T-helper 2 cell treated with Interferon-gamma antibody and Interleukin-4, amounts not matched to agents 5 μg/mL and 100 μg/mL, for 36 hours (primary cell): ENCODE data around the gene PSME4.
A peak's percentile ranks its signal among the peaks of the same experiment; 100 is the strongest.
"Not testable (repeated sequence)": the region's sequence is repeated elsewhere in the genome, so short reads cannot be mapped to it uniquely, and the experiment has no call there.

Experiments used
- DNase-seq: peaks from one replicate; pipeline ENCODE4 v3.0.0; 2021; ENCODE audit warnings: low spot score
- H3K27ac Mint-ChIP-seq: one replicate; pipeline ENCODE4 v1.8.0; 2021; ENCODE audit warnings: mild to moderate bottlenecking, mixed read lengths
- H3K27me3 Mint-ChIP-seq: one replicate; pipeline ENCODE4 v1.8.0; 2021; ENCODE audit warnings: low read depth, mixed read lengths
- H3K36me3 Mint-ChIP-seq: one replicate; pipeline ENCODE4 v1.8.0; 2021; ENCODE audit warnings: low read depth, mixed read lengths
- H3K4me1 Mint-ChIP-seq: one replicate; pipeline ENCODE4 v1.8.0; 2021; ENCODE audit warnings: low read depth, mixed read lengths
- H3K4me3 Mint-ChIP-seq: one replicate; pipeline ENCODE4 v1.8.0; 2022; ENCODE audit warnings: mild to moderate bottlenecking, moderate library complexity, mixed read lengths
- H3K9me3 Mint-ChIP-seq: one replicate; pipeline ENCODE4 v1.8.0; 2021; ENCODE audit warnings: mixed read lengths

PSME4 gene

GRCh38 chr2:53989210-53989862 is 18.5 kb upstream of the PSME4 start:
- Mint-ChIP-seq H3K27ac (no peak overlapping the region), H3K36me3 (peaks cover 14% of the 10 kb centered on the region)
- no peak for DNase-seq

DNA sequence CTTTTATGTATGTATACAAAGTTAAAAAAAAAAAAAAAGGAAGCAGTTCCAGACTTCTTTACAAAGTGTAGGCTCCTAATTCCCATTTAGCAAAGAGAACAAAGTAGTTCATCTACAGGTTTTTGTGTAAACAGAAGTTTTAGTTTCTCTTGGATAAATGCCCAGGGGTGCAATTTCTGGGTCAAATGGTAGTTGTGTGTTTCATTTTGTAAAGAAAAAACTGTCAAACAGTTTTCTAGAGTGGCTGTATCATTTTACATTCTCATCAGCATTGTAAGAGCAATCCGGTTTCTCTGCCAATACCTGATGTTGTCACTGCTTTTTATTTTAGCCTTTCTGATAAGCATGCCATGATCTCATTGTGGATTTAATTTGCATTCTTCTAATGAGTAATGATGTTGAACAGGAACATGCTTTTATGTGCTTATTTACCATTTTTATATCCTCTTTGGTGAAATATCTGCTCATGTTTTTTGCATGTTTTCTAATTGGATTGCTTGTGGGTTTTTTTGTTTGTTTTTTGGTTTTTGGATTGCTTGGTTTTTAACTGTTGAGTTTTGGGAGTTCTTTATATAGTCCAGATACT is 16.6 kb upstream of the PSME4 start:
- Mint-ChIP-seq H3K27ac (peak overlapping the region; percentile 35), H3K9me3 (peaks cover 4% of the 10 kb centered on the region), H3K4me3 (no peak overlapping the region), H3K4me1 (peaks cover 13% of the 10 kb centered on the region), H3K27me3 (no peaks in the 10 kb centered on the region), H3K36me3 (peaks cover 7% of the 10 kb centered on the region)
- DNase-seq = no peak

More at GRCh38 chr2:53989210-53989862, 18.5 kb upstream of the PSME4 start:
- no peak overlapping the region for H3K4me3 Mint-ChIP-seq
- H3K27me3 Mint-ChIP-seq = no peaks in the 10 kb centered on the region
- peaks cover 12% of the 10 kb centered on the region for H3K9me3 Mint-ChIP-seq
- H3K4me1 Mint-ChIP-seq = peaks cover 21% of the 10 kb centered on the region

DNA sequence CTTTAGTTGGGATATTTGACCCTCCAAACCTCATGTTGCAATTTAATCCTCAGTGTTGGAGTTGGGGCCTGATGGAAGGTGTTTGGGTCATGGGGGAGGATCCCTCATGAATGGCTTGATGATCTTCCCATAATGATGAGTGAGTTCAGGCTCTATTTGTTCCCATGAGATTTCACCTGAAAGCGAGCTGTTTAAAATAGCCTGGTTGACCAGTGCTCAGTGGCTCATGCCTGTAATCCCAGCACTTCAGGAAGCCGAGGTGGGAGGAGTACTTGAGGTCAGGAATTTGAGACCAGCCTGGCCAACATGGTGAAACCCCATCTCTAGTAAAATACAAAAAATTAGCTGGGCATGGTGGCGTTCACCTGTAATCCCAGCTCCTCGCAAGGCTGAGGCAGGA is 14.9 kb upstream of the PSME4 start:
- Mint-ChIP-seq H3K9me3 (peaks cover 6% of the 10 kb centered on the region), H3K36me3 (peaks cover 17% of the 10 kb centered on the region), H3K27ac (no peak overlapping the region), H3K27me3 (no peaks in the 10 kb centered on the region), H3K4me3 (no peak overlapping the region), H3K4me1 (peaks cover 10% of the 10 kb centered on the region)
- no peak for DNase-seq

DNA sequence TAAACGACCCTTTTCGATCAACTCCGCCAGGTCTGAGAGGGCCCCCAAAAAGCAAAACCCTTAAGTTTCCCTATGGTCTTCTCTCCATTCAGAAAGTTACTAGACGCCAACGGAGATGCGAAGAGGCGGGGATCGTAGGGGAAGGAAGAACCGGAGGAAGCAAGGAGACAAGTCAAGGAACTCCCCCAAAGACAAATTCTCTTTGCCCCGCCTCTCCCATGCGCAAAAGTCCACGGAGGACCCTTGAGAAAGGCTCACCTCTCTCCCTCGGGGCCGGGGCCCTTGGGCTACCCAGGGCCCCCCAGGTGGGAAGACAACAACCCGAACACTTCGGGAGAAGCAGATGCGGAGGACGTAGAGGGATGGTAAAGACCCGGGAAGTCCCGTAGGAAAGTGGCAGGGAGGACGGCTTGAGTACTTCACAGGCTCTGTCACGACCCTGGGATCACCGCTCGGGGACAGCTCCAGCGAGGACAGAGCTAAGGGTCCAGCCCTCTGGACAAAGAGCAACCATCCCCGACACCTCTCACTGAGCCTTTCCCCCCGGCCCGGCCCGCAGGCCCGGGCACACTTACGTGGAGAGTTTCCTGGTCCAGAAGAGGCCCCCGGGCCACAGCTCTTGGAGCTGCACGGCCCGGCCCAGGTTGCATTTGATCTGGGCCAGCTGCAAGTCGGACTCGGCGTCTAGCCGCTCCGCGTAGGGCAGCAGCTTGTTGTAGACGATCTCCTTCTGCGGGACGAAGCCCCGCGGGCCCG is 647 bp downstream of the PSME4 start:
- Mint-ChIP-seq H3K27me3 (no peaks in the 10 kb centered on the region), H3K36me3 (peaks cover 23% of the 10 kb centered on the region), H3K27ac (peak overlapping the region; percentile 83), H3K9me3 (no peaks in the 10 kb centered on the region), H3K4me3 (peak overlapping the region; percentile 87), H3K4me1 (peaks cover 38% of the 10 kb centered on the region)
- DNase-seq = peak; percentile 11

DNA sequence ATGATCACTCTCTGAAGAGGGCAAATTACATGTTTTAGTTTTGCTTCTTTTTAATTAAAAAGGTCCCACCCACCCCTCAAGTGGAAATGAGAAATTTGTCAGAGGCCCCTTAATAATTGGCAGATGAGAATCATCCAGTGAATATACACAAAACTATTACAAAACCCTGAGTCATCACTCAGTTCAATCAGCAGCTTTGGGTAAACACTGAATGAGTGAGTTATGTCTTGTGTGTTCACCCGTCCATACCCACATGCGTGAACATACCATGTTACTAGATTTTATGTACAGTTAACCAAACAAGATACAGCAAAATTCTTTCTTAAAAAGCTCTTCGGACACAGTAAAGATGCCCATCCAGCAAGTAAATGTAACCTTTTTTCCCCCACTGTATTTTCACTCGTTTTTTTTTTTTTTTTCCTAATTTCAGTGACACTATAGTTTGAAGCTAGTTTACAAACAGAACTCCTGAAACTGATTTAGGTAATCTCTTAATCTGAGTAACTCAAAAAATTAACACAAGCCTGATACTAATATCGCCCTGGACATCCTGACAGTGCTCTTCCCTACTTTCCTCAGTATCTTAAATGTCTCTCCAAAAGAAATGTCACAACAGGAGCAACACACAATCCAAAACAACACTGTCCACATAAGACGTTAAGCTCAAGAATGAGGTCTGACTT is 1.4 kb downstream of the PSME4 start:
- peak; percentile 17 for DNase-seq

DNA sequence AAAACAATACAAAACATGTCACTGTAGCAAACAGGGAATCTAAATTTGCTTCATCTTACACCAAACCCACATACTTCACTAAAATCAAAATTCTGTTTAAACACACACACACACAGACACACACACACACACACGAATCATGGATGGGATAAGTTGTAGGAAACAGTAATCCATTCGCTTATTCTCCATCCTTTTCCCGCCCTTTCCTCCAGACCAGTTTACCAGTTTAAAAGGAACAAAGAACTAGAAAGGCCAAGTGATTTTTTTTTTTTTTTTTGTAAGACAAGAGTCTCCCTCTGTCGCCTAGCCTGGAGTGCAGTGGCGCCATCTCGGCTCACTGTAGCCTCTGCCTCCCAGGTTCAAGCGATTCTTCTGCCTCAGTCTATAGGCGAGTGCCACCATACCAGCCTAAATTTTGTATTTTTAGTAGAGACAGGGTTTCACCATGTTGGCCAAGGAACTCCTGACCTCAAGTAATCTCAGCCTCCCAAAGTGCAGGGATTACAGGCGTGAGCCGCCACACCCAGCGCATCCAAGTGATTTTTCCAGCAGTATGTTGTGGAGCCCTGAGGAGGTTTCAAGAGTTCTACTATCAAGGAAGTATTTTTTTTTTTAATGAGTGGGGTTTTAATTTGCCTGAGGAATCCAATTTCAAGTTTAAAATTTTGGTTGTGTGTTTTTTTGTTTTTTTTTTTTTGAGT is 5.7 kb downstream of the PSME4 start:
- Mint-ChIP-seq H3K4me1 (peaks cover 41% of the 10 kb centered on the region), H3K36me3 (peaks cover 8% of the 10 kb centered on the region), H3K4me3 (peak overlapping the region; percentile 8), H3K9me3 (no peaks in the 10 kb centered on the region), H3K27me3 (no peaks in the 10 kb centered on the region), H3K27ac (no peak overlapping the region)
- no peak for DNase-seq

More for the DNA sequence above, 1.4 kb downstream of the PSME4 start:
- peaks cover 44% of the 10 kb centered on the region for H3K4me1 Mint-ChIP-seq
- H3K36me3 Mint-ChIP-seq = peaks cover 20% of the 10 kb centered on the region
- H3K9me3 Mint-ChIP-seq = no peaks in the 10 kb centered on the region
- H3K4me3 Mint-ChIP-seq = peak overlapping the region; percentile 87
- no peaks in the 10 kb centered on the region for H3K27me3 Mint-ChIP-seq
- H3K27ac Mint-ChIP-seq = peak overlapping the region; percentile 83

DNA sequence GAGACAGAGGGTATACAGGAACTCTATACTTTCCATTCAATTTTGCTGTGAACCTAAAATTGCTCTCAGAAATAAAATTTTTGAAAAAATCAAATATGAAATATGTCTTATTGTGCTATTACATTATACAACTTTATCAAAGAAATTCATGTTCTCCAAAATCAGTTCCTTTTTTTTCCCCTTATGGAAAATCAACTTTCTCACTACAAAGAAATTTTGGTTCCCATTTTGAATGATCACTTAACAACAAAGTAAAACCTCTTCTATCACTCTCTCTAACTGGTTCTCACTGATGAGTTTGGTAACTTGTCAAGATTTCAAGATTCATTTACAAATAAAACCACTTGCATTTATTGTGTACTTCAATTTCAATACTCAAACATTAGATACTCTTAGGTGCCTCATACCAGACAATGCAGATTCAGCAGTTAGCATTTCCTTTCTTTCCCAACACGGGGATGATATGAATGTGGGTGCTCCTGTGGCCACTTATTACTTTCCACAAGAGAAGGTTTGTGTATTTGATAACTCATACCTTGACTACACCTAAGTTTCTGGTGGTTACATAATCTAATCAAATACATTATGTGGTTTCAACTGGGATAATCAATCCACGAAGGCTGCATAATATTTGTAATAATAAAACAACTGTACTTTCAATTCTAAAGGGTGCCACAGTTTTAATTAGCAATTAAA is 6.4 kb downstream of the PSME4 start:
- H3K4me3 Mint-ChIP-seq = no peak overlapping the region
- H3K9me3 Mint-ChIP-seq = no peaks in the 10 kb centered on the region
- peaks cover 10% of the 10 kb centered on the region for H3K36me3 Mint-ChIP-seq
- H3K27me3 Mint-ChIP-seq = no peaks in the 10 kb centered on the region
- peaks cover 36% of the 10 kb centered on the region for H3K4me1 Mint-ChIP-seq
- no peak overlapping the region for H3K27ac Mint-ChIP-seq
- DNase-seq = no peak

DNA sequence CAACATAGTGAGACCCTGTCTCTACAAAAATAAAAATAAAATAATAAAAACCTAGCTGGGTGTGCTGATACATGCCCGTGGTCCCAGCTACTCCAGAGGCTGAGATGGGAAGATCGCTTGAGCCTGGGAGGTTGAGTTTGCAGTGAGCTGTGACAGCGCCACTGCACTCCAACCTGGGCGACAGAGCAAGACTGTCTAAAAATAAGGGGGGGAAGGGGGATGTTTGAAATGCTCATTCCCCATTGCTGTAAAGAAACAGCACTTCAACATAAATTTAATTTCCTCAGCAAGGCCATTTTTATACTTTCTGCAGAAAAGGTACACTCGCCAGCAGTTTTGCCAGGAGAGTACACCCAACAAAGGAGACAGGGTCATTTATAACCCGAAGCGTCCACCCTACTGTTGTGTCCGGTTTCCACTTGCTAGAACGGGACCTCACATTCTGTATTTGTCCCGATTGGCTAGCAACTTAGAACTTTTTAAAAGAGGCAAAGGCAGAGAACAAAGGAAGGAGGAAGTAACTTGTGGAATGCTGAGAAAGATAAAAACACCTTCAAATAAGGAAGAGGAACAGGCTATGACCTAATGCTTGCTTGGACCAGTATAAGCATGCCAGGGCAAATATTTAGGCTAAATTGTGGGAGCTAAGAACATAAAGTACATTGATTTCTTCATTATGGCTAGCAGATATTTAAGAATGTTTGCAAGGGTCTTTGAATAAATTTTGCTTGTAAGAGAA is 9.1 kb downstream of the PSME4 start:
- not testable (repeated sequence) for H3K27me3 Mint-ChIP-seq, H3K9me3 Mint-ChIP-seq, H3K36me3 Mint-ChIP-seq, H3K4me3 Mint-ChIP-seq, DNase-seq, H3K27ac Mint-ChIP-seq
- peaks cover 25% of the 10 kb centered on the region for H3K4me1 Mint-ChIP-seq

GRCh38 chr2:53960476-53960875 is 10.3 kb downstream of the PSME4 start:
- no peak for DNase-seq
- Mint-ChIP-seq H3K27ac (no peak overlapping the region), H3K4me1 (peaks cover 25% of the 10 kb centered on the region)

DNA sequence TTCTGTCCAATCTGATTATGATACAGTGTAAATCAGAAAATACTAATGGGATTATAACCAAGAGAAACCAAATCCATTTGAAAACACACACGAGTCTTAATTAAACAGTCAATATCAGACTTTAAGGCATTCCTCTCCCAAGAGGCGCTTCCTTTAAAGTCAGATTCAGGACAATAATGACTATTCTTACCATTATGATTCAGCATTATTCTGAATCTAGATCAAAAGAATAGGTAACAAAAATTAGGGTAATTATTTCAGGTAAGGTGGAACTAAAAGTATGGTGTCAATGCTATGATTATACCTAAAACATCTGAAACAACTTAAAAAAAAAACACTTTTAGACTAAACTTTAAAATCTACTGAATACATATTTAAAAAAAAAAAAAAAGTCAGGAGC is 12.3 kb downstream of the PSME4 start:
- Mint-ChIP-seq H3K9me3 (no peaks in the 10 kb centered on the region), H3K4me3 (no peak overlapping the region), H3K27ac (no peak overlapping the region), H3K27me3 (no peaks in the 10 kb centered on the region), H3K4me1 (peaks cover 13% of the 10 kb centered on the region), H3K36me3 (peaks cover 4% of the 10 kb centered on the region)
- no peak for DNase-seq

More at GRCh38 chr2:53960476-53960875, 10.3 kb downstream of the PSME4 start:
- H3K9me3 Mint-ChIP-seq = no peaks in the 10 kb centered on the region
- peaks cover 7% of the 10 kb centered on the region for H3K36me3 Mint-ChIP-seq
- H3K27me3 Mint-ChIP-seq = no peaks in the 10 kb centered on the region
- no peak overlapping the region for H3K4me3 Mint-ChIP-seq

- DNase-seq = no peak
- Mint-ChIP-seq H3K27me3 (no peaks in the 10 kb centered on the region), H3K36me3 (peaks cover 13% of the 10 kb centered on the region), H3K9me3 (no peaks in the 10 kb centered on the region), H3K4me3 (no peak overlapping the region), H3K4me1 (peaks cover 15% of the 10 kb centered on the region), H3K27ac (no peak overlapping the region)
Measured at GRCh38 chr2:53952519-53952918, 18.3 kb downstream of the PSME4 start.

- Mint-ChIP-seq H3K27ac (peak overlapping the region; percentile 44), H3K9me3 (no peaks in the 10 kb centered on the region), H3K36me3 (peaks cover 30% of the 10 kb centered on the region), H3K27me3 (no peaks in the 10 kb centered on the region), H3K4me3 (no peak overlapping the region), H3K4me1 (peaks cover 26% of the 10 kb centered on the region)
- DNase-seq = no peak
Measured at GRCh38 chr2:53949457-53949856, 21.3 kb downstream of the PSME4 start.
